GM12878 (cell line): ENCODE measurements around the gene RNF13. TPM values are rescaled to one million over a fixed set of nuclear protein-coding genes. Genes with fewer than 3 reads are reported as not detected.

Experiments used
- ATAC-seq: fragments of 200-7000 bp; cut with Tn5 transposase; 3 replicates; pipeline ENCODE4 v1.9.1; 2020; ENCODE audit warnings: mild to moderate bottlenecking, moderate library complexity
- BruUV-seq: library from RNA; stranded (reverse); fragments of 400-500 nt; replicated peaks from 2 replicates; lab custom pipeline; 2021; lab: Mats Ljungman, UMichigan
- CTCF ChIA-PET: fragments of 300-600 bp; sonication (Branson Sonifier 250); formaldehyde crosslinking; extraction: SDS; loops from one replicate; lab custom pipeline; 2021; ENCODE audit warnings: inconsistent platforms; lab: Yijun Ruan, JAX
- POLR2A ChIA-PET: fragments of 350-600 bp; formaldehyde crosslinking; extraction: SDS; loops from one replicate; lab custom pipeline; 2021; ENCODE audit warnings: inconsistent platforms; lab: Charles Lee
- RAD21 ChIA-PET: fragments of 300-600 bp; sonication (Branson Sonifier 250); formaldehyde crosslinking; loops from one replicate; lab custom pipeline; 2023; ENCODE audit warnings: antibody characterized with exemption; ENCODE audit not compliant: unreplicated experiment; lab: Charles Lee
- SMC1A ChIA-PET: fragments of 300-600 bp; sonication (Branson Sonifier 250); formaldehyde crosslinking; loops from one replicate; lab custom pipeline; 2023; ENCODE audit not compliant: unreplicated experiment, uncharacterized antibody; lab: Charles Lee
- DNase-seq: peaks from one replicate; pipeline ENCODE4 v3.0.0-alpha.2; 2011; ENCODE audit warnings: low read depth, low spot score
- FAIRE-seq: peaks from 3 replicates; lab custom pipeline; 2011; peaks lifted over from hg19 to GRCh38; lab: Jason Lieb, UNC
- H2AFZ ChIP-seq: 2 replicates; pipeline ENCODE4 v1.6.0; 2011; ENCODE audit warnings: low read depth, low read length, control low read depth; ENCODE audit not compliant: control insufficient read depth
- H3K27ac ChIP-seq: 2 replicates; pipeline ENCODE4 v1.5.1; 2011; ENCODE audit warnings: control low read depth; ENCODE audit not compliant: control insufficient read depth, insufficient read depth
- H3K27me3 ChIP-seq, 2 experiments: replicated peaks in 1 of 2; 2 replicates each; pipeline versions ENCODE4 v1.6.0 to v1.6.1; 2011; ENCODE audit warnings: low read length in 1 of 2; ENCODE audit not compliant: control insufficient read depth in 2 of 2, insufficient read depth in 2 of 2
- H3K36me3 ChIP-seq, 2 experiments: 2 replicates each; pipeline ENCODE4 v1.5.1; 2011; ENCODE audit warnings: low read length in 1 of 2; ENCODE audit not compliant: control insufficient read depth in 2 of 2, insufficient read depth in 2 of 2
- H3K4me1 ChIP-seq: 2 replicates; pipeline ENCODE4 v1.6.1; 2011; ENCODE audit warnings: mild to moderate bottlenecking, low read length, moderate library complexity, mixed read lengths; ENCODE audit not compliant: control insufficient read depth, insufficient read depth
- H3K4me2 ChIP-seq: 2 replicates; pipeline ENCODE4 v1.6.0; 2011; ENCODE audit warnings: control low read depth; ENCODE audit not compliant: control insufficient read depth, insufficient read depth
- H3K4me3 ChIP-seq: fragments of 200-600 bp; sonication (generic); 2 replicates; pipeline ENCODE4 v1.5.1; 2016
- H3K79me2 ChIP-seq: 2 replicates; pipeline ENCODE4 v1.6.0; 2011; ENCODE audit warnings: low read length; ENCODE audit not compliant: control insufficient read depth, insufficient read depth
- H3K9ac ChIP-seq: 2 replicates; pipeline ENCODE4 v1.8.0; 2011; ENCODE audit warnings: low read length, control low read depth, mixed read lengths; ENCODE audit not compliant: control insufficient read depth, insufficient read depth
- H3K9me3 ChIP-seq: replicated peaks from 3 replicates; pipeline ENCODE4 v1.5.1; 2011; ENCODE audit warnings: mild to moderate bottlenecking, low read length; ENCODE audit not compliant: control insufficient read depth, insufficient read depth
- H4K20me1 ChIP-seq: 2 replicates; pipeline ENCODE4 v1.6.0; 2011; ENCODE audit not compliant: control insufficient read depth, insufficient read depth
- CHD2 ChIP-seq: IDR thresholded peaks from 2 replicates; pipeline ENCODE4 v1.6.1; 2011; ENCODE audit warnings: low read depth, low read length, improper control_type of control experiment, borderline replicate concordance
- CTCF ChIP-seq, 3 experiments: IDR thresholded peaks in 2 of 3; conservative IDR thresholded peaks in 1 of 3; 2 replicates each; pipeline ENCODE4 v1.5.1; 2011; ENCODE audit warnings: low read depth in 3 of 3, low read length in 3 of 3, mild to moderate bottlenecking in 3 of 3, control low read depth in 2 of 3, moderate library complexity in 2 of 3, inconsistent platforms in 1 of 3, mixed read lengths in 1 of 3; ENCODE audit not compliant: control insufficient read depth in 2 of 3, insufficient read depth in 1 of 3; ENCODE audit errors: extremely low read depth in 1 of 3
- PBX3 ChIP-seq: IDR thresholded peaks from 2 replicates; pipeline ENCODE4 v1.6.1; 2011; ENCODE audit warnings: mild to moderate bottlenecking, low read depth, low read length, moderate library complexity; ENCODE audit not compliant: insufficient replicate concordance
- PKNOX1 ChIP-seq: fragments of 450-650 bp; IDR thresholded peaks from 2 replicates; pipeline ENCODE4 v1.6.1; 2016; ENCODE audit warnings: mild to moderate bottlenecking
- RAD21 ChIP-seq: IDR thresholded peaks from 2 replicates; pipeline ENCODE4 v1.6.1; 2011; ENCODE audit warnings: mild to moderate bottlenecking, low read depth, low read length, moderate library complexity; ENCODE audit not compliant: insufficient read depth
- SMC3 ChIP-seq: IDR thresholded peaks from 2 replicates; pipeline ENCODE4 v1.6.1; 2011; ENCODE audit warnings: low read length, improper control_type of control experiment, borderline replicate concordance
- ZNF622 ChIP-seq: fragments of 450-650 bp; IDR thresholded peaks from 2 replicates; pipeline ENCODE4 v1.6.1; 2017; ENCODE audit warnings: mild to moderate bottlenecking, inconsistent platforms
- WGBS: methylation state at CpG from one replicate; pipeline ENCODE4 v1.1.6; 2016; ENCODE audit warnings: low lambda C conversion rate; ENCODE audit not compliant: insufficient replicate concordance, insufficient coverage; ENCODE audit errors: missing lambda C conversion rate; 5-methylcytosine and 5-hydroxymethylcytosine counted together
- in situ Hi-C: fragments of 300-500 bp; cut with MboI; formaldehyde crosslinking; loops from 9 replicates; pipeline ENCODE4 v1.14.3; 2018; ENCODE audit warnings: mixed read lengths
- intact Hi-C: fragments of 100-400 bp; cut with micrococcal nuclease; formaldehyde crosslinking; loops from one replicate; pipeline ENCODE4 v1.14.2; 2022; ENCODE audit not compliant: unreplicated experiment
- polyA plus RNA-seq, 11 experiments: library from polyadenylated mRNA; depleted of rRNA in 4 of 11; unstranded in 6 of 11; stranded (reverse) in 5 of 11; fragments of >200 nt; fragmentation: Nextera tagmentation in 4 of 11; fragmentation: Illumina TruSeq in 1 of 11; extraction: Ambion mirVana in 4 of 11; extraction: Trizol in 1 of 11; gene quantifications; 1 replicate in 1 of 11; 2 replicates in 10 of 11; pipeline versions ENCODE4 v1.2.1 to v1.2.3, GENCODE V29; 2011 to 2016; ENCODE audit warnings: inconsistent platforms in 2 of 11, missing spikeins in 2 of 11, low read depth in 1 of 11
- total RNA-seq, 4 experiments: library from RNA; depleted of rRNA in 3 of 4; stranded (reverse); fragments of >200 nt in 3 of 4; fragmentation: Illumina TruSeq in 1 of 4; extraction: Trizol in 1 of 4; gene quantifications; 2 replicates each; pipeline versions ENCODE4 v1.2.1 to v1.2.3, GENCODE V29; 2013 to 2021

Gene RNF13
- total and polyA plus RNA-seq, 10 of the 15 experiments (the other 5 are each of a cell fraction or from before 2014, with no cell fraction given), result 18.9 to 73.4 (median 36.7) TPM

GRCh38 chr3:149771652-149772271 is 41.3 kb upstream of the RNF13 start:
- peak; percentile 93 for ATAC-seq
- POLR2A ChIA-PET, result interaction anchor here (0.6 kb wide), 1 partner anchor 117 kb away, joined by 3 read pairs; no protein-coding TSS in a partner anchor
- BruUV-seq, result no TSS peak
- H2AFZ ChIP-seq, result no peak overlapping the region
- no peaks in the 10 kb centered on the region for H4K20me1 ChIP-seq
- no peak overlapping the region for H3K4me2 ChIP-seq
- no peaks in the 10 kb centered on the region for H3K79me2 ChIP-seq
- H3K4me1 ChIP-seq, result no peaks in the 10 kb centered on the region
- CTCF ChIA-PET, result interaction anchor here (0.7 to 15.4 kb wide), 53 partner anchors 8 to 656 kb away, joined by 3 to 222 read pairs (median 4); partner anchors contain the start of genes ANKUB1 and COMMD2
- in situ Hi-C loops (loop anchor here (5.0 kb wide), 1 partner anchor 264 kb away; no protein-coding TSS in a partner anchor), intact Hi-C loops (loop anchor here (1.0 kb wide), 2 partner anchors 259 to 277 kb away; no protein-coding TSS in a partner anchor)
- no peak overlapping the region for H3K4me3 ChIP-seq
- H3K36me3 ChIP-seq, result no peaks in the 10 kb centered on the region
- WGBS, result 46% methylated on average over 7 of the region's 8 CpGs
- SMC1A ChIA-PET, result interaction anchor here (0.8 to 7.0 kb wide), 26 partner anchors 10 to 467 kb away, joined by 3 to 86 read pairs (median 4); partner anchors contain the start of genes ANKUB1 and COMMD2
- FAIRE-seq, result peak; percentile 44
- H3K9me3 ChIP-seq, result no peaks in the 10 kb centered on the region
- H3K27me3 ChIP-seq, result no peaks in the 10 kb centered on the region; a peak in 1 of 4 replicates
- H3K9ac ChIP-seq, result no peak overlapping the region
- TF ChIP-seq SMC3 (peak; percentile 77), CTCF (IDR thresholded peaks at IDR 0.05 in 2 of 3, conservative IDR thresholded peaks at IDR 0.05 in 1 of 3; ENCODE audit: control insufficient read depth in 2 of 3, extremely low read depth in 1 of 3, insufficient read depth in 1 of 3, low read depth in 3 of 3, low read length in 3 of 3) (peak; percentile 79 to 83 (median 79)), ZNF622 (no peak), PBX3 (peak; percentile 56), CHD2 (no peak), PKNOX1 (peak; percentile 90), RAD21 (peak; percentile 72)
- TF ChIP-seq, all 136 proteins: peak for 5
- H3K27ac ChIP-seq, result no peak overlapping the region
- no peak for DNase-seq
- RAD21 ChIA-PET, result interaction anchor here (0.7 to 5.1 kb wide), 14 partner anchors 19 to 412 kb away, joined by 3 to 37 read pairs (median 4); partner anchors contain the start of gene COMMD2
